ENCODE results near the gene LCT.

The LCT gene

GRCh38 chr2:135755573-135755972, 81.4 kb downstream of the LCT start:
- Histone ChIP-seq H3K27ac (replicated peaks) (no peak overlapping the region), H3K4me3 (replicated peaks; ENCODE audit: insufficient read depth, low read length) (no peak overlapping the region)
- TF ChIP-seq CTCF (IDR thresholded peaks at IDR 0.05; ENCODE audit: insufficient read depth, low read length) (no peak), GABPA (IDR thresholded peaks at IDR 0.05; ENCODE audit: low read depth) (no peak), POLR2AphosphoS5 (IDR thresholded peaks at IDR 0.05; ENCODE audit: low read depth) (no peak), SPI1 (IDR thresholded peaks at IDR 0.05; ENCODE audit: borderline replicate concordance, low read depth) (no peak), REST (IDR thresholded peaks at IDR 0.05; ENCODE audit: insufficient replicate concordance, low read depth) (no peak)

GRCh38 chr2:135745545-135745944, 91.4 kb downstream of the LCT start:
- DNase-seq (ENCODE audit: low read depth in 1 of 2, low spot score in 1 of 2), result no peak
- Histone ChIP-seq H3K27me3 (ENCODE audit: insufficient read depth, poor library complexity, severe bottlenecking) (no peaks in the 10 kb centered on the region), H3K27ac (replicated peaks) (no peak overlapping the region), H3K4me3 (replicated peaks; ENCODE audit: insufficient read depth, low read length) (no peak overlapping the region)
- TF ChIP-seq POLR2AphosphoS5 (IDR thresholded peaks at IDR 0.05; ENCODE audit: low read depth), result no peak
- TF ChIP-seq CTCF (IDR thresholded peaks at IDR 0.05; ENCODE audit: insufficient read depth, low read length), result no peak
- TF ChIP-seq REST (IDR thresholded peaks at IDR 0.05; ENCODE audit: insufficient replicate concordance, low read depth), result no peak
- no peak for TF ChIP-seq SPI1 (IDR thresholded peaks at IDR 0.05; ENCODE audit: borderline replicate concordance, low read depth)
- no peak for TF ChIP-seq GABPA (IDR thresholded peaks at IDR 0.05; ENCODE audit: low read depth)

More at GRCh38 chr2:135755573-135755972, 81.4 kb downstream of the LCT start:
- DNase-seq (ENCODE audit: low read depth in 1 of 2, low spot score in 1 of 2), result no peak
- H3K27me3 ChIP-seq (ENCODE audit: insufficient read depth, poor library complexity, severe bottlenecking), result no peaks in the 10 kb centered on the region

- TF ChIP-seq CTCF (IDR thresholded peaks at IDR 0.05; ENCODE audit: insufficient read depth, low read length), result peak; percentile 12
- no peak for TF ChIP-seq SPI1 (IDR thresholded peaks at IDR 0.05; ENCODE audit: borderline replicate concordance, low read depth)
- no peak for TF ChIP-seq REST (IDR thresholded peaks at IDR 0.05; ENCODE audit: insufficient replicate concordance, low read depth)
- TF ChIP-seq GABPA (IDR thresholded peaks at IDR 0.05; ENCODE audit: low read depth), result no peak
- TF ChIP-seq POLR2AphosphoS5 (IDR thresholded peaks at IDR 0.05; ENCODE audit: low read depth), result no peak
- Histone ChIP-seq H3K4me3 (replicated peaks; ENCODE audit: insufficient read depth, low read length) (no peak overlapping the region), H3K27me3 (ENCODE audit: insufficient read depth, poor library complexity, severe bottlenecking) (no peaks in the 10 kb centered on the region), H3K27ac (replicated peaks) (no peak overlapping the region)
- peak; percentile 60 to 62 for DNase-seq (ENCODE audit: low read depth in 1 of 2, low spot score in 1 of 2)
These were observed 92.1 kb downstream of the LCT start for GRCh38 chr2:135744760-135745314.
